HL-60 (cell line): ENCODE data around the gene CFTR.

Source experiments
- DNase-seq, 2 experiments: peaks; one replicate each; pipeline ENCODE4 v3.0.0-alpha.2; 2010 to 2020; ENCODE audit warnings: low read depth in 1 of 2, low spot score in 1 of 2
- H3K27ac ChIP-seq: fragments of 250-450 bp; sonication (Bioruptor Pico); replicated peaks from 2 replicates; pipeline ENCODE4 v1.5.1; 2020; ENCODE audit warnings: mild to moderate bottlenecking, moderate library complexity
- H3K27me3 ChIP-seq: fragments of 250-450 bp; sonication (Bioruptor Pico); 2 replicates; pipeline ENCODE4 v1.5.1; 2021; ENCODE audit warnings: mild to moderate bottlenecking, moderate library complexity; ENCODE audit not compliant: insufficient read depth, poor library complexity, severe bottlenecking
- H3K4me3 ChIP-seq: replicated peaks from 2 replicates; pipeline ENCODE4 v1.5.1; 2011; ENCODE audit warnings: mild to moderate bottlenecking, control low read depth, low read length; ENCODE audit not compliant: insufficient read depth
- CTCF ChIP-seq: IDR thresholded peaks from one replicate; pipeline ENCODE4 v1.5.1; 2011; ENCODE audit warnings: low read length, control low read depth, inconsistent platforms; ENCODE audit not compliant: insufficient read depth
- GABPA ChIP-seq: IDR thresholded peaks from 2 replicates; pipeline ENCODE4 v1.6.1; 2012; ENCODE audit warnings: low read depth
- POLR2AphosphoS5 ChIP-seq: IDR thresholded peaks from 2 replicates; pipeline ENCODE4 v1.6.1; 2012; ENCODE audit warnings: low read depth
- SPI1 ChIP-seq: IDR thresholded peaks from 2 replicates; pipeline ENCODE4 v1.6.1; 2012; ENCODE audit warnings: low read depth, mild to moderate bottlenecking, borderline replicate concordance
- TF ChIP-seq, protein P1 (sequence below): IDR thresholded peaks from 2 replicates; pipeline ENCODE4 v1.6.1; 2012; ENCODE audit warnings: low read depth; ENCODE audit not compliant: insufficient replicate concordance

Gene CFTR

GRCh38 chr7:117588352-117588794 lies 108.5 kb downstream of the CFTR start:
- Histone ChIP-seq H3K27me3 (no peaks in the 10 kb centered on the region), H3K27ac (no peak overlapping the region), H3K4me3 (no peak overlapping the region)
- no peak for DNase-seq
- TF ChIP-seq, protein P1, sequence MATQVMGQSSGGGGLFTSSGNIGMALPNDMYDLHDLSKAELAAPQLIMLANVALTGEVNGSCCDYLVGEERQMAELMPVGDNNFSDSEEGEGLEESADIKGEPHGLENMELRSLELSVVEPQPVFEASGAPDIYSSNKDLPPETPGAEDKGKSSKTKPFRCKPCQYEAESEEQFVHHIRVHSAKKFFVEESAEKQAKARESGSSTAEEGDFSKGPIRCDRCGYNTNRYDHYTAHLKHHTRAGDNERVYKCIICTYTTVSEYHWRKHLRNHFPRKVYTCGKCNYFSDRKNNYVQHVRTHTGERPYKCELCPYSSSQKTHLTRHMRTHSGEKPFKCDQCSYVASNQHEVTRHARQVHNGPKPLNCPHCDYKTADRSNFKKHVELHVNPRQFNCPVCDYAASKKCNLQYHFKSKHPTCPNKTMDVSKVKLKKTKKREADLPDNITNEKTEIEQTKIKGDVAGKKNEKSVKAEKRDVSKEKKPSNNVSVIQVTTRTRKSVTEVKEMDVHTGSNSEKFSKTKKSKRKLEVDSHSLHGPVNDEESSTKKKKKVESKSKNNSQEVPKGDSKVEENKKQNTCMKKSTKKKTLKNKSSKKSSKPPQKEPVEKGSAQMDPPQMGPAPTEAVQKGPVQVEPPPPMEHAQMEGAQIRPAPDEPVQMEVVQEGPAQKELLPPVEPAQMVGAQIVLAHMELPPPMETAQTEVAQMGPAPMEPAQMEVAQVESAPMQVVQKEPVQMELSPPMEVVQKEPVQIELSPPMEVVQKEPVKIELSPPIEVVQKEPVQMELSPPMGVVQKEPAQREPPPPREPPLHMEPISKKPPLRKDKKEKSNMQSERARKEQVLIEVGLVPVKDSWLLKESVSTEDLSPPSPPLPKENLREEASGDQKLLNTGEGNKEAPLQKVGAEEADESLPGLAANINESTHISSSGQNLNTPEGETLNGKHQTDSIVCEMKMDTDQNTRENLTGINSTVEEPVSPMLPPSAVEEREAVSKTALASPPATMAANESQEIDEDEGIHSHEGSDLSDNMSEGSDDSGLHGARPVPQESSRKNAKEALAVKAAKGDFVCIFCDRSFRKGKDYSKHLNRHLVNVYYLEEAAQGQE, result no peak
- TF ChIP-seq GABPA (no peak), SPI1 (no peak), CTCF (no peak), POLR2AphosphoS5 (no peak)

GRCh38 chr7:117590191-117590590 lies 110.4 kb downstream of the CFTR start:
- DNase-seq, result no peak
- Histone ChIP-seq H3K27ac (no peak overlapping the region), H3K4me3 (no peak overlapping the region), H3K27me3 (no peaks in the 10 kb centered on the region)
- TF ChIP-seq GABPA, result no peak
- TF ChIP-seq POLR2AphosphoS5, result no peak
- TF ChIP-seq, protein P1, result no peak
- no peak for TF ChIP-seq SPI1
- TF ChIP-seq CTCF, result no peak

- TF ChIP-seq CTCF, result no peak
- no peak for TF ChIP-seq POLR2AphosphoS5
- TF ChIP-seq SPI1, result no peak
- TF ChIP-seq GABPA, result no peak
- TF ChIP-seq, protein P1, result no peak
- H3K27me3 ChIP-seq, result no peaks in the 10 kb centered on the region
- no peak overlapping the region for H3K27ac ChIP-seq
Observed at GRCh38 chr7:117592011-117592635, 112.3 kb downstream of the CFTR start.

More at GRCh38 chr7:117592011-117592635, 112.3 kb downstream of the CFTR start:
- no peak overlapping the region for H3K4me3 ChIP-seq
- DNase-seq, result no peak
